M059J (cell line): Measurements from ENCODE around the gene UPF1. TPM values are rescaled to one million over a fixed set of nuclear protein-coding genes. Genes with fewer than 3 reads are reported as not detected.

ENCODE experiments used
- DNase-seq: peaks from one replicate; pipeline ENCODE4 v3.0.0-alpha.2; 2012; ENCODE audit warnings: low read depth
- total RNA-seq: library from RNA; depleted of rRNA; stranded (reverse); fragments of >200 nt; shearing (Covaris generic); gene quantifications from 2 replicates; pipeline ENCODE4 v1.2.3, GENCODE V29; 2014

UPF1 gene
- total RNA-seq, 1 experiment from 2014 or later = 131 TPM

DNA sequence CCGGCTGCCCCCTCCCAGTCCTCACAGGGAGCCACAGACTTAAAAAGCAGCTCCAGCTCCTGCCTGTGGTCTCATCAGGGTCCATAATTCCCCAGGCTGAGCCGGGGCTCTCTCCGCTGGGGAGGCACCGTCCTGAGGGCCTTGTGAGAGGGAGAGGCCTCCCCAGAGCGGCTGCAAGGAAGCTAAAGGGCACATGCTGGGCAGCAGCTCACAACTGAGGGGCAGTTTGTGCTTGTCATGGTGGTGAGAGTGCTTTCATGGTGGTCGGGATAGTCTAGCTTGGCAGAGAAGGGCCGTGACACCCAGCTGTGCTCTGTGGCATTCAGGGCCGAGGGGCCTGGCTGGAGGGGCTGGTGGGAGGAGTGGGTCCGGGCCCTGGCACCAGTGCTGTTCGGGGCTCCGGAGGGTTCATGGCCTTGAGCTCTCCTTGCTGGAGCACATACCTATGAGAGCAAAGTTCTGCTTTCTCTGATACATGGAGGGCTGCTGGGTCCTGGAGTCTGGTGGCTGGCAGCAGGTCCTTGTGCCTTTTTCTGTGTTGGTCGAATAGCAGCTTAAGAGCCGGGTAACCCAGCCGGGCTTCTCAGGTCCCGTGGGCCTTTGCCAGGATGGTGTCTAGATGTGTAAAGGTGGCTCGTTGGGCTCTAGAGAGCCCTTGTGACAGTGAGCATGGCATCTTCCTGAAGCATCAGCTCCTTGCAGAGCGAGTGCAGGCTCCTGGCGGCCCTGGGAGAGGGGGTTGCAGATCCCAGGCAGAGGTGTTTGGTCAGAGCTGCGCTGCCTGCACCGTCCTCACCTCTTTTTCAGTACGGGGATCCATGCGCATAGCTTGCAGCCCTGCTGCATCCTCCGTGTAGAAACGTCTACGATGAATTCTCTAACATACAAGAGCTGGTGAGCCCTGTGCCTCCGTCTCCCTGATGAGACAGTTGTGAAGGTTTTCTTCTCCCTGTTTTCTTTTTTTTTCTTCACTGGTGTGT is 8.8 kb downstream of the UPF1 start:
- DNase-seq = no peak

DNA sequence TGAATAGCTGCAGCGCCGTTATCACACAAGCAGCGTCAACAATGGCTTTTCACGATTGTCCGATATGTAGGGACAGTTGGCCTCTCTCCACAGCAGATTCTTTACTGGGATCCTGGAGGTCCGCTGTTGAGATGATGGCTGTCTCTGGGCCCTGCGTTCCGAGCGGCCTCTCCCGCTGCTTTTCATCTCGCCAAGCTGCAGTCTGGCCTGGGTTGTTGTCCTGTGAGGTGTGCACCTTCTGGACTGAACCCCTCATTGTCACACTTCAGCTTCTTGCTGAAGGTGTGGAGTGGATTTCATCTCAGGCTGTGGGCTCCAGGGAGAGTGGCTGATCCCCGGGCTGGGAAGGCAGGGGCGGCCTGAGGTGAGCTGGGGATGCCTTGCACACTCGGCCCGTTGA is 9.6 kb downstream of the UPF1 start:
- DNase-seq = no peak

DNA sequence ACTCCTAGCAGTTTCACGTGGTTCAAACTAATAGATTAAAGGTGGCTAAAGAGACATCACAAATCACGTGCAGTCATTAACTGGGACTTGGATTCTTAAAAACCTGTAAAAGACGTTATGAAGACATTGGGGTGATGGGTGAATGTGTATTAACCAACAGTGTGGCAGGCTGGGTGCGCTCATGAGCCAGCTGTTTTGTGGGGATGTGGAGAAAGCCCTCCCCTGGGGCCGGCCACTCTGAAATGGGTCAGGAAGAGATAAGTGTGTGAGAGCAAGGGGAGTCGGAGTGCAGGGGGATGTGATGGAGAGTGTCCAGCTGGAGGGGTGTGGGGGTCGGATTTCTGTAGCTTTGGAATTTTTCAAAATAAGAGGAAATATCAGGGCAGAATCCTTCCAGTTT is 10.4 kb downstream of the UPF1 start:
- DNase-seq = no peak

DNA sequence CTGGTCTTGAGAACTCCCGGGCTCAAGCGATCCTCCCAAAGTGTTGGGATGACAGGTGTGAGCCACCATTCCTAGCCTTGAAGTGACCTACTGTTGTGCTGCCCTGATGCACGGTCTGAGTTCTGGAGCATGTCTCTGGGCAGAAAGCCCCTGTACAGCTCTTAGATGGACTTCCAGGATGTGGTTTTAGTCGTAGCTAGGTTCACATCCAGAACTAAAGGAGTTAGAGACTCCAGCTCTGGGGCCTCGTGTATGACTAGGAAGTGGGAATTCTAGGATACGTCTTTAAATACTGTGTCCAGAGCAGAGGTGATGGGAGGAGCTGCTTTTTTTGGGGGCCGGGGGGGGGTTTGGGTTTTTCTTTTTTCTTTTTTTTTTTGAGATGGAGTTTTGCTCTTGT is 12.2 kb downstream of the UPF1 start:
- peak; percentile 41 for DNase-seq

DNA sequence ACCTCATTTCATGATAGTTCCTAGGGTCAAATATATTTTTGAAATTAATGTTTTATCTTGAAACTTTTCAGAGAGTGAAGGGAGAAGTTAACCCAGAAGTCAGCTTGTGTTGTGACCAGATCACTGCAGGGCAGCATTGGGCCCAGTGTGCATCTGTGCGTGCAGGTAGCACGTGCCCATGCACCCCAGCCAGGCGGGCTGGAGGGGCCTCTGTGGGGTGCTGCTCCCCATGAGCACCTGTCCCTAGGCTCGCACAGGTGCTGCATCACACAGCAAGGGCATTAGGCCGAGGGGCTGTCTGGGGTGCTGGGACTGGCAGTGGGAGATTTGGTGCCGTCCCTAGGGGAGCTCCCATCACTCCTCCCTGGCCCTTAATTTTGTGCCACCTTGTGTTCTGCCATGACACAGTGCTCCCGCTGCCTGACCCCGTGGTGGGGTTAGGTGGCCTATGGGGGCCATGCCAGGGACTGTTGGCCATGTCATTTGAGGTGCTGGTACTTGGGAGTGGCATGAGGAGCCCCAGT is 13.1 kb downstream of the UPF1 start:
- no peak for DNase-seq

DNA sequence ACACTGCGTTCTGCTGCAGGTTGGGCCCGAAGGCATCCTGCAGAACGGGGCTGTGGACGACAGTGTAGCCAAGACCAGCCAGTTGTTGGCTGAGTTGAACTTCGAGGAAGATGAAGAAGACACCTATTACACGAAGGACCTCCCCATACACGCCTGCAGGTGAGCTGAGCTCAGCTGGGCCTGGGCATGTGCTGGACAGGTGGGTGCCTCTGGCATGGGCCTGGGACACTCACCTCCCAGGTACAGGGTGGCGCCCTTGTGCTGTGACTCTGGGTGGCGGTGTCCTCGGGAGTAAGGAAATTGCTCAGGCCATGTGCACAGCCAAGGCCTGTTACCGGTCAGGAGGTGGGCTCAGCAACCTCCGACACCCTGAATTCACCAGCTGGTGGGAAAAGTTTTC is 14.2 kb downstream of the UPF1 start:
- no peak for DNase-seq

DNA sequence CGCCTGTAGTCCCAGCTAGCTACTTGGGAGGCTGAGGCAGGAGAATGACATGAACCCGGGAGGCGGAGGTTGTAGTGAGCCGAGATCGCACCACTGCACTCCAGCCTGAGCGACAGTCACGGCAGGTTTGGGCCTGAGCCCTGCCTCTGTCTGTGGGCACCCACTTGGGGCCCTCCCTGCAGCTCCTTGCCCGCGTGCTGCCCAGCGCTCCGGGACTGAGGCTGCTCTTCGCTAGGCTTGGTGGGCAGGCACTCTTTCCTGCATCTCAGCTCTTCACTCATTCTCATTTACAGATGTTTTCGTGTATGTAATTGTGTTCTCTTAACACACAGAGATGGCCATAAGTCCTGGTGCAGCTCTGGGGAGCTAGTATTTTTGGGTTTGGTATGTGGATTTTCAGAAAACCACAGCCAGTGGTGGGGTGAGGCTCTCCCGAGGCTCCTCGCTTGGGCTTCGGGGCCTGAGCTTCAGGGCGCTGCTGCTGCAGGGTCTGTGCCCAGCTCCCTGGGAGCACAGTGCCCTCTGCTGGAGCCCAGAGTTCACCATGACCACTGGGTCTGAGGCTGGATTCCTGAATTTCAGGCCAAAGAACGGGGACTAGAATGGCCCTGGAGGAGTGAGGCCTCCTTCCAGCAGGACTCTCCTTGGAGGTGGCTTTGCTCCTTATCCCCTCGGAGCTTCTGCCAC is 15.2 kb downstream of the UPF1 start:
- peak; percentile 61 for DNase-seq

DNA sequence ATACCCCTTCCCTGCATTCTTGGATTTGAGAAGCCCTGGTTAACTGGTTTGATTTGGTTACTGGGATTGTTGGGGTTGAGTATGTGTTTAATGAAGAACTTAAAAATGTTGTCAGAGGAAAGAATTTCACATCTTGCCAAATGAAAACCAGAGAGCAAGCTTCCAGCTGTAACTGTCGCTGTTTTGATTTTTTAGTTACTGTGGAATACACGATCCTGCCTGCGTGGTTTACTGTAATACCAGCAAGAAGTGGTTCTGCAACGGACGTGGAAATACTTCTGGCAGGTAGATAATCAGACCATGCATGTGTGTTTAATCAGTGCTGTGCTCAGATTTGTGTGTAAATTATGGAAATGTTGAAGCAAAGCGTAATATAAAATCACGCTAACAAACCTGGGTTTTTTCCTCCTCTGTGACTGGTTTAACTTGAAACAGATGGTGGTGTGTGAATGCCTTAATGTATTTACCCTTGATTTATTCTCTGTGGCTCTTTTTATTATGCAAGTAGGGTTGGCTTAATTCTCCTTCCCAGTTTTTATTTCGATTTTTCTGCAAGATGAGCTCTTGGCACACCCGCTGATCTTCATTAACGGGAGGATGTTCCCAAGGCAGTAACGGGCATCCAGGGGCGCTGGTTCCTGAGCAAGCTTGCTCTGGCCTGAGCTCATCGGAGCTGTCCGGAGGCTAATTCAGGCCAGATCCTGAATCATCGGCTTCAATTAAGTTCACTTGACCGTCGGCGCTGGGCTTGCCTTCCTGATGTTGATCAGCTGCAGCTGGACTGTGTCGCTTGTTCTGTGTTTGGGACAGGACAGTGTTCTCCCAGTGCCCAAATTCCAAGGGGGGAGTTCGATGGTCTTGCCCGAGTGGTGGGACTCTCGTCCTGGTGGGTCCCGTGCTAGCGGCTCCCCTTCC is 16.0 kb downstream of the UPF1 start:
- DNase-seq = no peak

DNA sequence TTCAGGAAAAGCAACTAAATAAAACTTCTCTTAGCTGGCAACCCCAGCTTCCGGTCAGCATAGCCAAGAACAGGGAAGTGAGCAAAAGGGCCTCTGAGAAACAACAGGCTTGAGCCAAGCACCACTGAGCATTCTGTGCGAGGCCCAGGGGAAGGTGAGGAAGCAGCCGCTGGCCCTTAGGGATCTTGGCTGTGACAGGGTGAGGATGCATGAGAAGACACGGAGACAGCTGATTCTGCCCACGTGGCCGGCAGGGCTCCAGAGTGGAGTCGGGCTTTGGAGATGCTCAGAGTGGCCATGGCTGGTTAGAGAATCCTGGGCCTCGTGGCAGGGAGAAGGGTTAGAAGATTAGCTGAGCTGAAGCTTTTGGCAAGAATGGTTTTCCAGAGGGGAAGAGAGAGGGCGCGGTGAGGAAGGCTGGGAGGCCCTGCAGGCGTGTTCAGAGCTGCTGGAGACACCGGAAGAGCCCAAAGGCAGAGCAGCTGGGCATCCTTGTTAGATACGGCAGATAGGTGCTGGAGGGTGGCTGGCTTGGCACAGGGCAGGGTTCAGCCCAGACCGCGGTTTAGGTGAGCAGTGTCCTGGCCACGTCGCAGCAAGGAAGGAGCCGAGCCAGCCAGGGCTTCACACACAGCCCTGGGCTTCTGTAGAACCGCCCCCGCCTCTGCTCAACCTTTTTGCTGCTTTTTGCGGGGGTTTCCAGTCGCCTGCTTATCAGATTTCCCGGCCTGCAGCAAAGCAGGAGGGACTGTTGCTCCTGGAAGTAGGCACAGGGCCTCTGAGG is 17.3 kb downstream of the UPF1 start:
- DNase-seq = no peak

DNA sequence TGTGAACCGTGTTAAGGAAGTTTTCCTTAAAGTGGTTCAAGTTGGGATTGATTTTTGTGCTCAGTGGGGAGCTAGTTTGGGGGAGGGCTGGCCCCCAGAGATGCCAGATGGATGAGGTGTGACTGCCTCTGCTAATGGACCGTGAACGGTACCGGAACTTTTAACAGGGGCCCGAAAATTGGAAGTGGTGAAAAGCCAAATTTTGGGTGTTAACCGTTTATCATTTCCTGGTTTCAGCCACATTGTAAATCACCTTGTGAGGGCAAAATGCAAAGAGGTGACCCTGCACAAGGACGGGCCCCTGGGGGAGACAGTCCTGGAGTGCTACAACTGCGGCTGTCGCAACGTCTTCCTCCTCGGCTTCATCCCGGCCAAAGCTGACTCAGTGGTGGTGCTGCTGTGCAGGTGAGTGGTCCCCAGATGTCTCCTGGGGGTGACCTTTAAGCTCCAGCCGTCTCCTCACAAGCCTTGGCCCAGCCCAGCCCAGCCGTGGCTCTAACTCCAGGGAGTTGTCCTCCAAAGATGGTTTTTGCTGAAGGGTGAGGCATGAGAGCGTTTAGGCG is 18.2 kb downstream of the UPF1 start:
- no peak for DNase-seq

DNA sequence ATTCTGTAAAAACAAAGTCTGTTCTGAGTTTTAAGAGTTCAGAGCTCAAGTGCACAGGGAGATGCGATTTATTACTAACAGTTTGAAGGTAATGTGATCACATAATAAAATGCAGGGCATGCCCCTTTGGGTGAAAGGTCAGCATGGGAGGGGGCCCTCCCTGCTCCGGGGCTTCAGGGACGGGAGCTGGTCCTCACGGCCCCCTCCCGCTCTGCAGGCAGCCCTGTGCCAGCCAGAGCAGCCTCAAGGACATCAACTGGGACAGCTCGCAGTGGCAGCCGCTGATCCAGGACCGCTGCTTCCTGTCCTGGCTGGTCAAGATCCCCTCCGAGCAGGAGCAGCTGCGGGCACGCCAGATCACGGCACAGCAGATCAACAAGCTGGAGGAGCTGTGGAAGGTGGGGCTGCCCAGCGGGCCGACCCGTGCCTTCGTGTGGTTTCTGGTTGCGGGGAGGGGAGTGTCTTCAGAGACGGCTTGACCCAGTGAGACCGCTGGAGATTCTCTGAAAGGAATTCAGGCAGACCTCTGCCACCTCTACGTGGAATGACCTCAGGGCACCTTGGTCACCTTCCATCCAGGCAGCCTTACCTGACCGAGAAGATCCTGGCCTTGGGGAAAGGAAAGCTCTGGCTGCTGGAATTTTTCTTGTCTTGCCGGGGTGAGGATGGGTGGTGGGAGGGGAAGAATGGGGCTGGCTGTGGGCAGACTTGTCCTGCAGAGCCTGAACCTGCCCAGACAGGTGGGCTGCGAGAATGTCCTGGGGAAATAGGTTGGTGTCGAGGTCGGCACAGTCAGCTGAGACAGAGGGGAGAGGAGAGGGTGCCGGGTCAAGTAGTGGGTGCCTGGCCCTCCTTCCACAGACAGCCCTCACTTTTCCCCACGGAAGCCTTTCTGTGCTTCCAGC is 19.0 kb downstream of the UPF1 start:
- no peak for DNase-seq

DNA sequence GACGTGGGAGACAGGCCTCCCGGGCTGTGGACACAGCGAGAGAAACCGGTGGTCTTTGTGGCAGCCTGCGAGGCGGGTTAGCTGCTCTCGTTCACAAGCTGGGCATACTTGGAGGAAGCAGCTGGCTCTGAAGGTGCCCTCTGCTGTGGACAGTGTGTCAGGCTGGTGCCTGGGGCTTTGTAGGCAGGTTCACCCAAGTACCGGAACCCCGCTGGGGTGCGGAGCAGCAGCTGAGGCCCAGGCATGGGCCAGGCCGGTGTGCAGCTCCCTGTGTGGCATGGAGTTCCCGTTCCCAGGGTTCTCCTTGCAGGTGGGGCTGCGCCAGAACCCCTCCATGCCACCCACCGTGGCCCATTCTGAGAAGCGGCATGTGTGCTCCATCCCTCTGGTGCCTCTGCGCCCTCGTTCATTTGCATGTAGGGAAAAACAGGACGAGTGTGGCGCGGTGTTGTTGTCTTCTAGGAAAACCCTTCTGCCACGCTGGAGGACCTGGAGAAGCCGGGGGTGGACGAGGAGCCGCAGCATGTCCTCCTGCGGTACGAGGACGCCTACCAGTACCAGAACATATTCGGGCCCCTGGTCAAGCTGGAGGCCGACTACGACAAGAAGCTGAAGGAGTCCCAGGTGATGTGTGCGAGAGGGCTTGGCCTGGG is 20.0 kb downstream of the UPF1 start:
- DNase-seq = no peak

DNA sequence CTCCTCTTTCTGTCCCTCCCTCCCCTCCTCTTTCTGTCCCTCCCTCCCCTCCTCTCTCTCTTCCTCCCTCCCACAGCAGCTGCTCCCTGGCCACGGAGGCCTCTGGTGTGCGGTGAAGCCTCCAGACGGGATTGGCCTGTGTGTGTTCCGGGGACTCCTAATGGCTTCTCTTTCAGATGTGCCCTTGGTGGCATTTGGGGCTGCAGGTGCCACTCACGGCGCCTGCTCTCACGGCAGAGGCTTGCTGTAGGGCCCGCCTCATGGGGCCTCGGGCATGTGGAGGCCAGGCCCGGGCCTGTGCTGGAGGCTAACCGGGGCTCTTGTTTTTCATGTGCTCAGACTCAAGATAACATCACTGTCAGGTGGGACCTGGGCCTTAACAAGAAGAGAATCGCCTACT is 20.9 kb downstream of the UPF1 start:
- DNase-seq = no peak

DNA sequence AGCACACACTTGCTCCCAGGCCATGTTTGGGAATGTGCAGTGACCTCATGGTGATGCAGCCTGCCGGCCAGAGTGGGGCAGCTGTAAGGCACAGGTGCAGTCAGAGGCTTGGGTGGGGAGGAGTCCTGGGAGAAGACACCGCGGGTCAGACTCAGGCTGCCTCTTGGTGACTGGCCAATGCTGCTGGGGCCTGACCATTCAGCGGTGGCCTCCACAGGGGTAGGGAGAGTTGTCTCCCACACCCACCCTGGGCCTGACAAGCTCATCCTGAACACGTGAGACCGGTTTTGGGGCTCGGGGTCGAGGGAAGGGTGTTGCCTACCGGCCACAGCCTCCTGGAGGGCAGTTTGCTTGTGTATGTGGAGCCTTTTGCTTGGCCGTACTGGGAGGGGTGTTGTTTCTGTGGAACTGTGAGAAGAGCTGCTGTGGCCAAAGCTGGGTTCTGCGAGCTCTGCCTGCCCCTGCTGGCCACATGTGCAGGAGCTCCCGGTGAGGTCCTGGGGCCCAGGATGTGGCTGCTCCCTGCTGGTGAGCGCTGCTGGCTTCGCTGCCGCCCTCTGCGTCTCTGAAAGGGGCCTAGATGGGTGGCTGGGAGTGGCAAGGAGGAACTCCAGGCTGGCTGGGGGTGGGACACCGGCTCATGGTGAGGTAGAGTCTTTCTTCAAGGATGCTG is 22.1 kb downstream of the UPF1 start:
- DNase-seq = no peak

DNA sequence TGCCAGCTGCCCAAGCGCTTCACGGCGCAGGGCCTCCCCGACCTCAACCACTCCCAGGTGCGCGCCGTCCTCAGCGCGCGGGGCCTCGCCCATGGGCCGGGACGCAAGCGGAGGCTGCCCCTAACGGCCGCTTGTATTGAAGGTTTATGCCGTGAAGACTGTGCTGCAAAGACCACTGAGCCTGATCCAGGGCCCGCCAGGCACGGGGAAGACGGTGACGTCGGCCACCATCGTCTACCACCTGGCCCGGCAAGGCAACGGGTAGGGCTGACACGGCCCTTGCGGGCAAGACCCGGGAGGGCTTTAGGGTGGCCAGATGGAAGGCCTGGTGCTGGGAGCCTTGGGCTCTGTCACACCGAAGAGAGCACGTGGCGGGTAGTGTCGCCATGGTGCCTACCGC is 23.2 kb downstream of the UPF1 start:
- DNase-seq = no peak

DNA sequence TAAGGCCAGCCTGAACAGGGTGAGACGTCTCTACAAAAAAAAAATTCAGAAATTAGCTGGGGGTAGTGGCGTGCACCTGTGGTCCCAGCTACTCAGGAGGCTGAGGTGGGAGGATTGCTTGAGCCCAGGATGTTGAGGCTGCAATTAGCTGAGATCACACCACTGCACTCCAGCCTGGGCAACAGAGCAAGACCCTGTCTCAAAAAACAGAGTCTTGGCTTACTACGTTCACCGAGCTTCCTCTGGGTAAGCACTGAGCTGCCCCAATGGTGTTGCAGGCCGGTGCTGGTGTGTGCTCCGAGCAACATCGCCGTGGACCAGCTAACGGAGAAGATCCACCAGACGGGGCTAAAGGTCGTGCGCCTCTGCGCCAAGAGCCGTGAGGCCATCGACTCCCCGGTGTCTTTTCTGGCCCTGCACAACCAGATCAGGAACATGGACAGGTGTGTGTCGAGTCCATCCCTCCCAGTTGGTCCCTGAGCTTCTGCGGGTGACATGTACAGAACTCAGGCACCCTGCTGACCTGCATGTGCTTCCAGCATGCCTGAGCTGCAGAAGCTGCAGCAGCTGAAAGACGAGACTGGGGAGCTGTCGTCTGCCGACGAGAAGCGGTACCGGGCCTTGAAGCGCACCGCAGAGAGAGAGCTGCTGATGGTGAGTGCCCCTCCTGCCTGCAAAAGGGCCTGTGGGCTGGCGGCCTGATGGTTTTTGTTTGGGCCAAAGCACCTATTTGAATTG is 24.1 kb downstream of the UPF1 start:
- no peak for DNase-seq

DNA sequence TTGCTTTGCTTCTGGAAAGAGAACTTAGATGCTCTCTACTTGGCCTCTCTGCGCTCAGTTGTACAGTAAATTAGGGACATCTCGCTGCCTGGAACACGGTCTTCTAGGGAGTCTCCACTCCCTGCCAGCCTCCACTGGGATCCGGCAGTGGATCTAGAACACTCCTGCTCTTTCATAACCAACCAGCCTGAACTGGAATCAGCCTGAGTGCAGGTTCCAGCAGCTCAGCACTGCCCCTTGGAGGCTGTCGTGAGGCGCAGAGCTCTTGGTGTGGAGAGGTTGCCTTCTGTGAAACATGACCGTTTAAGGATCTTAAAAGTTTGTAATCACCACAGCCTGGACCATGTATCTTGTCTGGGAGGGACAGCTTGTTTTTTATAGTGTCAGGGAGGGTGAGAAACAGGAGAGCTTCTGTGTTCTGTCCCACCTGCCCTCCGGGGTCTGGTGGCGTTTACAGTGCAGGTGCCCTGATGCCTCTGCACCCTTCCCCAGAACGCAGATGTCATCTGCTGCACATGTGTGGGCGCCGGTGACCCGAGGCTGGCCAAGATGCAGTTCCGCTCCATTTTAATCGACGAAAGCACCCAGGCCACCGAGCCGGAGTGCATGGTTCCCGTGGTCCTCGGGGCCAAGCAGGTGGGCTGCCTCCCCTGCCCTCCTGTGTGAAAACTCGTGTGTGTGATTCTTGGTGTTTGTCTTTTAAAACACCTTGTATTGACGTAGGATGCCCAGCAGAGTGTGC is 24.8 kb downstream of the UPF1 start:
- peak; percentile 33 for DNase-seq
